Activated T-cell treated with anti-CD3 and anti-CD28 coated beads, Interleukin-2, amount 50 U/mL, for 24 hours (primary cell): ENCODE measurements around the gene SENP6.
"Not testable (repeated sequence)": the region's sequence is repeated elsewhere in the genome, so short reads cannot be mapped to it uniquely, and the experiment has no call there.

Experiments used
- DNase-seq: peaks from one replicate; pipeline ENCODE4 v3.0.0-alpha.2; 2020
- H3K27ac Mint-ChIP-seq: 2 replicates; pipeline ENCODE4 v1.8.0; 2020; ENCODE audit warnings: mild to moderate bottlenecking, mixed read lengths
- H3K27me3 Mint-ChIP-seq: 2 replicates; pipeline ENCODE4 v1.8.0; 2020; ENCODE audit warnings: mixed read lengths
- H3K36me3 Mint-ChIP-seq: 2 replicates; pipeline ENCODE4 v1.8.0; 2020; ENCODE audit warnings: low read depth, mixed read lengths
- H3K4me1 Mint-ChIP-seq: 2 replicates; pipeline ENCODE4 v1.8.0; 2020; ENCODE audit warnings: low read depth, mixed read lengths
- H3K4me3 Mint-ChIP-seq: 2 replicates; pipeline ENCODE4 v1.8.0; 2020; ENCODE audit warnings: mild to moderate bottlenecking, moderate library complexity, mixed read lengths
- H3K9me3 Mint-ChIP-seq: 2 replicates; pipeline ENCODE4 v1.8.0; 2020; ENCODE audit warnings: mixed read lengths

SENP6 gene

DNA sequence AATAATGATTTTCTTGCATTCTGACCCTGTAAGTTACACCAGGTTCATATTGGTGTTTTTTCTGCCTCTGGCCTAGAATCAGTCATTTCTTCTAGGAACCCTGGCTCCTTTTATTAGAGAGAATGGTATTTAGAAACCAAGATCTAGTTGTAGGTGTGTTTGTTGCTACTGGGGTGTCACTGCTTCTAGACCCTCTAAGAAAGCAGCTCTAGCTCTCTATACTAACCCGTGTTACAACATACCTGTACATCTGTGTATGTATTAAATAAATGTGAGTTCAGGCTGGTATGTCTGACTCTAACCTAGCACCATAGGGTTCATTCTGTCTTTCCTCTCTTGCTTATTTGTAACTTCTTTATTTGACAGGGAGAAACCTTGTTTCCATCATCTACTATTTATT, 16.8 kb downstream of the SENP6 start:
- peak overlapping the region; percentile 22 for H3K27ac Mint-ChIP-seq
- no peaks in the 10 kb centered on the region for H3K9me3 Mint-ChIP-seq
- no peaks in the 10 kb centered on the region for H3K27me3 Mint-ChIP-seq
- H3K4me3 Mint-ChIP-seq, result no peak overlapping the region
- no peak for DNase-seq
- H3K36me3 Mint-ChIP-seq, result peaks cover 52% of the 10 kb centered on the region
- H3K4me1 Mint-ChIP-seq, result peaks cover 76% of the 10 kb centered on the region

GRCh38 chr6:75619230-75619899, 17.7 kb downstream of the SENP6 start:
- Mint-ChIP-seq H3K36me3 (peaks cover 57% of the 10 kb centered on the region), H3K27me3 (no peaks in the 10 kb centered on the region), H3K27ac (peak overlapping the region; percentile 51), H3K4me1 (peaks cover 69% of the 10 kb centered on the region), H3K9me3 (no peaks in the 10 kb centered on the region), H3K4me3 (no peak overlapping the region)
- DNase-seq, result no peak

DNA sequence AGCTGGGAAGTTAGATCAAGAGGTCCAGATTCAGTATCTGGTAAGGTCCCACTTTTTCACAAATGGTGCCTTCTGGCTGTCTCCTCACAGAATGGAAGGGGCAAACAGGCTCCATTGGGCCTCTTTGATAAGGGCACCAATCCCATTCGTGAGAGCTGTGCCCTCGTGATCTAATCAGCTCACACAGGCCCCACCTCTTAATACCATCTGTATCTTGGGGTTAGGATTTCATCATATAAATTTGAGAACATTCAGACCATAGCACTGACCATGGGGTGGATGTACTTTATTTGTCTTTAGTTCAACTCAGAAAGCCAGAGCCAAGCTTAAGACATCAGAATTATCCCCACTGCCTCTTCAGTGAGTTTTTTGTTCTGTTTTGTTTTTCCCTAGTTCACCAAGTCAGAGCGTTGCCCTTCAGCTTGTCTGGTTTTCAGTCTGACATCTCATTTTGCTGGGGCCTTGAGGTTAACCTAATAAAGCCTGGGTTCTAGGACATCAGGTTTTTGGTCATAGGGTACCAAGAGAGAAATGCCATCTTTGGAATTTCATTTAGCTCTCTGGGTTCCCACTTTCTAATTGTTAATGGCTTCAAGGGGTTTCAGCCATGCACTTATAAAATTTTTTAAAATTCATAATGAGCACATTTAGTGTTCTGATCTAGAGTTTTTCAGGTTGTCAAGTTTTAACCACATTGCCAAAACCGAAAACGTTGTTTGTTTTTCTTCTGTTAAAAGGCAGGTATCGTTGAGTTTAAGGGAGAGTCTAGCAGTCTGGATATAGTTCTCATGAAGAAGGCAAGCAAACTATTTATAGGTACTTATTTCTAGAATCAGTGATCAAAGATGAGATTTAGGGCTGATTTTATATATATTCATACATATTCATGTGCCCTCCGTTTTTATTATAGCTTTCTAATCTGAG, 19.0 kb downstream of the SENP6 start:
- H3K27ac Mint-ChIP-seq, result peak overlapping the region; percentile 68
- H3K9me3 Mint-ChIP-seq, result no peaks in the 10 kb centered on the region
- no peaks in the 10 kb centered on the region for H3K27me3 Mint-ChIP-seq
- peaks cover 62% of the 10 kb centered on the region for H3K36me3 Mint-ChIP-seq
- no peak for DNase-seq
- no peak overlapping the region for H3K4me3 Mint-ChIP-seq
- H3K4me1 Mint-ChIP-seq, result peaks cover 56% of the 10 kb centered on the region

DNA sequence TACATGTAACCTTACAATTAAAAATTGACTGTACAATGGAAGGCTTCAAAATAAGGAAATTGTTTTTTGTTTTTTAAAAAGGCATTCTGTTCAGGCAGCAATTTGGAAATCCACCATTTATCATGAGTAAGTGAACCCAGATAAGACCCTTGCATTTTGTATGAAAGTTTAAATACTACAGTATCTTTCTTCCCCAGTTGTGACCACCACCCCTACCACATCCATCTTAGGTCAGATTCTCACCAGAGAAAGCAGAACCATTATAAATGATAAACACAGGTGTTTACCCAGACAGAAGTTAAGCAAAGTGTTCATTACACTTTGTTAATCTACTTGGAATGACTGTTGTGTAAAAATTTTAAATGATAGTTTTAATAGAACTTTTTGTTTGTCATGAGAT, 20.2 kb downstream of the SENP6 start:
- H3K36me3 Mint-ChIP-seq, result peaks cover 60% of the 10 kb centered on the region
- no peaks in the 10 kb centered on the region for H3K27me3 Mint-ChIP-seq
- H3K4me3 Mint-ChIP-seq, result no peak overlapping the region
- H3K9me3 Mint-ChIP-seq, result no peaks in the 10 kb centered on the region
- DNase-seq, result no peak
- H3K27ac Mint-ChIP-seq, result peak overlapping the region; percentile 73
- peaks cover 50% of the 10 kb centered on the region for H3K4me1 Mint-ChIP-seq

DNA sequence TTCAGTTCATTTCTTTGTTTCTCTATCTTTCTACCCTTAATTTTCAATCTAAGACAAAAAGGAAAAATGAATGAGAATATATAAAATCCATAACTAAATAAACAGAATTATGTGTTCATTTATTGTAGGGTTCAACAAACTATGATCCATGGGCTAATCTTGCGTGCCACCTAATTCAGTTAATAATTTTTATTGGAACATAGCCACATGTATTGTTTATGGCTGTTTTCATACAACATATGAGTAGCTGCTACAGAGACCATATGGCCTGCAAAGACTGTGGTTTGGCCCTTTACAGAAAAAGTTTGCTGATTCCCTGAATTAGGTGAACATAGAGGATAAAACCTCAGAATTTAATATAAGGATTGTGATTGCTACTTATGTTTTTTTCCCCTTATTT, 21.8 kb downstream of the SENP6 start:
- no peaks in the 10 kb centered on the region for H3K9me3 Mint-ChIP-seq
- peaks cover 59% of the 10 kb centered on the region for H3K36me3 Mint-ChIP-seq
- no peak overlapping the region for H3K4me3 Mint-ChIP-seq

GRCh38 chr6:75624335-75624734, 22.7 kb downstream of the SENP6 start:
- Mint-ChIP-seq H3K27ac (no peak overlapping the region), H3K4me1 (peaks cover 28% of the 10 kb centered on the region), H3K27me3 (no peaks in the 10 kb centered on the region), H3K9me3 (no peaks in the 10 kb centered on the region), H3K4me3 (no peak overlapping the region), H3K36me3 (peaks cover 61% of the 10 kb centered on the region)
- no peak for DNase-seq

More for the DNA sequence above, 21.8 kb downstream of the SENP6 start:
- DNase-seq, result no peak
- no peaks in the 10 kb centered on the region for H3K27me3 Mint-ChIP-seq
- H3K27ac Mint-ChIP-seq, result no peak overlapping the region
- H3K4me1 Mint-ChIP-seq, result peaks cover 35% of the 10 kb centered on the region

DNA sequence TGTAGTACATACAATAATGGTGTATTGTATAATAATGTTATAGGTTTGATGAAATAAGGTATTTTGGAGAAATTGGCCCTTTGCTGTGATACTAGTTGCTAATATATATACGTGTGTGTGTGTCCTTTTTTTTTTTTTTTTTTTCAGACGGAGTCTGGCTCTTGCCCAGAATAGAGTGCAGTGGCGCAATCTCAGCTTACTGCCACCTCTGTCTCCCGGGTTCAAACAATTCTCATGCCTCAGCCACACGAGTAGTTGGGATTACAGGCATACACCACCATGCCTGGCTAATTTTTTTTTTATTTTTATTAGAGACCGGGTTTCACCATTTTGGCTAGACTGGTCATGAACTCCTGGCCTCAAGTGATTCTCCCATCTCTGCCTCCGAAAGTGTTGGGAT, 23.3 kb downstream of the SENP6 start:
- H3K27me3 Mint-ChIP-seq, result no peaks in the 10 kb centered on the region
- H3K4me3 Mint-ChIP-seq, result no peak overlapping the region
- H3K27ac Mint-ChIP-seq, result no peak overlapping the region
- peaks cover 66% of the 10 kb centered on the region for H3K36me3 Mint-ChIP-seq
- no peak for DNase-seq
- no peaks in the 10 kb centered on the region for H3K9me3 Mint-ChIP-seq
- H3K4me1 Mint-ChIP-seq, result peaks cover 22% of the 10 kb centered on the region

- DNase-seq, result no peak
- Mint-ChIP-seq H3K27me3 (no peaks in the 10 kb centered on the region), H3K4me1 (peaks cover 11% of the 10 kb centered on the region), H3K9me3 (no peaks in the 10 kb centered on the region), H3K27ac (no peak overlapping the region), H3K4me3 (no peak overlapping the region), H3K36me3 (peaks cover 68% of the 10 kb centered on the region)
Measured at GRCh38 chr6:75626561-75626960, 24.9 kb downstream of the SENP6 start.

DNA sequence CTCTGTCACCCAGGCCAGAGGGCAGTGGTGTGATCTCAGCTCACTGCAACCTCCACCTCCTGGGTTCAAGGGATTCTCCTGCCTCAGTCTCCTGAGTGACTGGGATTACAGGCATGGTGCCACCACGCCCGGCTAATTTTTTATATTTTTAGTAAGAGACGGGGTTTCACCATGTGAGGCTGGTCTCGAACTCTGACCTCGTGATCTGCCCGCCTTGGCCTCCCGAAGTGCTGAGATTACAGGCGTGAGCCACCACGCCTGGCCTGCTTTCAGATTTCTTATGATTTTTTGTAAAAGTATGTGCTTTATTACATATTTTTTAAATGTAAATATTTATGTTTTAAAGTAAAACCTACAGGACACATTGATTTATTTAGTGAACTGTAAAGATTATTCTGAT, 26.0 kb downstream of the SENP6 start:
- not testable (repeated sequence) for H3K9me3 Mint-ChIP-seq, H3K27ac Mint-ChIP-seq, H3K4me1 Mint-ChIP-seq, H3K27me3 Mint-ChIP-seq, H3K4me3 Mint-ChIP-seq, DNase-seq
- H3K36me3 Mint-ChIP-seq, result peaks cover 69% of the 10 kb centered on the region

- no peak for DNase-seq
- Mint-ChIP-seq H3K4me1 (peaks cover 13% of the 10 kb centered on the region), H3K36me3 (peaks cover 79% of the 10 kb centered on the region), H3K27me3 (no peaks in the 10 kb centered on the region), H3K27ac (peak overlapping the region; percentile 2), H3K9me3 (no peaks in the 10 kb centered on the region), H3K4me3 (no peak overlapping the region)
Measured at GRCh38 chr6:75631859-75632635, 30.4 kb downstream of the SENP6 start.

- peaks cover 13% of the 10 kb centered on the region for H3K4me1 Mint-ChIP-seq
- H3K27ac Mint-ChIP-seq, result no peak overlapping the region
- no peaks in the 10 kb centered on the region for H3K9me3 Mint-ChIP-seq
- H3K27me3 Mint-ChIP-seq, result no peaks in the 10 kb centered on the region
- H3K4me3 Mint-ChIP-seq, result no peak overlapping the region
- no peak for DNase-seq
- H3K36me3 Mint-ChIP-seq, result peaks cover 82% of the 10 kb centered on the region
Measured at GRCh38 chr6:75633045-75633444, 31.4 kb downstream of the SENP6 start.

DNA sequence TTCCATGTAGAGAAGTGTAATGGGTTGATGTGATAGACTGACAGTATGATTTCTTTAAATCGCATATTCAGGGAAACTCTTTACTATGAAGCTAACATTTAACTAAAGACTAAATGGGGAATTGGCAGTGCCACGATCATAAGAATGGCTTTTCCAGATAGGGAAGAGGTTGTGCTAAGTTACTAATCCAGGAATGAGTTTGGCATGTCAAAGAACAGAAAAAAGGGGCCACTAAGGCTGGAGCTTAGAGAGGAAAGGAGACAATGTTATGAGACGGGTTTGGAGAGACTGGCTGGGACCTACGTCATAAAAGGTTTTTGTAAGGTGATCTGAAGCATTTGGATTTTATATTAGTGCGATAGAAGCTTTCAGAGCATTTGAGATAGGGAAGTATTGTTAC, 40.6 kb downstream of the SENP6 start:
- H3K36me3 Mint-ChIP-seq, result peaks cover 73% of the 10 kb centered on the region
- H3K4me3 Mint-ChIP-seq, result no peak overlapping the region
- no peak for DNase-seq
- no peaks in the 10 kb centered on the region for H3K27me3 Mint-ChIP-seq
- no peak overlapping the region for H3K27ac Mint-ChIP-seq
- no peaks in the 10 kb centered on the region for H3K4me1 Mint-ChIP-seq
- H3K9me3 Mint-ChIP-seq, result no peaks in the 10 kb centered on the region

DNA sequence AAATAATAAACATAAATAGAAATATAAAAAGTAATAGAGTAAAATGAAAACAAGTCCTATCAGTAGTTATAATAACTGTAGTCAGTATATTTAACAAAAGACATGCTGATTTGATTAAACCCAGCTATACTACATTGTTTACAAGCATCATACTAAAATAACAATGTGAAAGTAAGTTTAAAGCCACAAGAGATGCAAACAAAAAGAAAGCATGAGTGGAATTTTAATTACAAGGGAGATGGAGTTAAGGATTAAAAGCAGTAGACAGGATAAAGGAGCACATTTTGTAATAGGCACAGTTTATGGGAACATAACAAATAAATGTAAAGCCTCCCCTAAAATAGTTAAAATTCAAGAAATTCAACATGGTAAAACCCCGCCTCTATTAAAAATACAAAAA, 41.5 kb downstream of the SENP6 start:
- Mint-ChIP-seq H3K4me1 (no peaks in the 10 kb centered on the region), H3K4me3 (no peak overlapping the region), H3K27me3 (no peaks in the 10 kb centered on the region), H3K27ac (no peak overlapping the region), H3K9me3 (no peaks in the 10 kb centered on the region), H3K36me3 (peaks cover 72% of the 10 kb centered on the region)
- DNase-seq, result no peak

DNA sequence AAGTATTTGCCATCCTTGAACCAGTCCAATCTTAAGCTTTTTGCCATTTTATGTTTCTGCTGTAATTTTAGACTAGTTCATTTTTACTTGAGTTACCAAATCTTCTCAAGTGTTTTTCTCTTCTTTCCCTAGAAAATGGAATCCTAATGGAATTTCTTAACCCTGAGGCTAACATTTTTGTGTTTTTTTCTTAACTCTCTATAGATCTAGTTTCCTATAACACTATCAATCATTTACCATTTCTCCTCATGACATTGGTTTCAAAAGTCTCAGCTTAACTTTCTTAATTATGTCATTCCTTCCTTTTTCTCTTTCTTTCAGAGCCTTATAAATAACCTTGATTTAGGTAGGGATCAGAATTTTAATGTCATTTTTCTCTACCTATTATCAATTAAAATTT, 54.8 kb downstream of the SENP6 start:
- H3K36me3 Mint-ChIP-seq, result peaks cover 88% of the 10 kb centered on the region
- no peaks in the 10 kb centered on the region for H3K27me3 Mint-ChIP-seq
- no peak overlapping the region for H3K4me3 Mint-ChIP-seq
- H3K9me3 Mint-ChIP-seq, result no peaks in the 10 kb centered on the region
- H3K27ac Mint-ChIP-seq, result peak overlapping the region; percentile 20
- H3K4me1 Mint-ChIP-seq, result peaks cover 2% of the 10 kb centered on the region
- no peak for DNase-seq
